CD4-positive, alpha-beta T cell treated with Interleukin-15 for 1 hour (primary cell): ENCODE data around the gene HNRNPL.
A peak's percentile ranks its signal among the peaks of the same experiment; 100 is the strongest.
"Not testable (repeated sequence)": the region's sequence is repeated elsewhere in the genome, so short reads cannot be mapped to it uniquely, and the experiment has no call there.

Experiments used
- DNase-seq: peaks from one replicate; pipeline ENCODE4 v3.0.0-alpha.2; 2020

The HNRNPL gene

GRCh38 chr19:38849860-38850435 lies at the start of gene HNRNPL:
Gene HNRNPL (minus strand): TSS chr19:38849986. CDS start chr19:38849966, 20 bp downstream.
- DNase-seq = no peak

- no peak for DNase-seq
Observed at GRCh38 chr19:38898788-38899446, 49.1 kb upstream of the HNRNPL start.

GRCh38 chr19:38894968-38895367 lies 45.2 kb upstream of the HNRNPL start:
- DNase-seq = no peak

- DNase-seq = no peak
Observed at GRCh38 chr19:38893341-38893771, 43.6 kb upstream of the HNRNPL start.

- DNase-seq = no peak
Observed at GRCh38 chr19:38892841-38893240, 43.1 kb upstream of the HNRNPL start.

- DNase-seq = no peak
Observed at GRCh38 chr19:38891771-38892170, 42.0 kb upstream of the HNRNPL start.

- no peak for DNase-seq
Observed at GRCh38 chr19:38890686-38891085, 40.9 kb upstream of the HNRNPL start.

- no peak for DNase-seq
Observed at GRCh38 chr19:38889803-38890202, 40.0 kb upstream of the HNRNPL start.

GRCh38 chr19:38888876-38889275 lies 39.1 kb upstream of the HNRNPL start:
- DNase-seq = no peak

- not testable (repeated sequence) for DNase-seq
Observed at GRCh38 chr19:38884691-38885090, 34.9 kb upstream of the HNRNPL start.

- DNase-seq = no peak
Observed at GRCh38 chr19:38883286-38883685, 33.5 kb upstream of the HNRNPL start.

- no peak for DNase-seq
Observed at GRCh38 chr19:38880882-38881609, 31.3 kb upstream of the HNRNPL start.

- DNase-seq = no peak
Observed at GRCh38 chr19:38880076-38880881, 30.5 kb upstream of the HNRNPL start.

- no peak for DNase-seq
Observed at GRCh38 chr19:38879400-38879751, 29.6 kb upstream of the HNRNPL start.

- DNase-seq = no peak
Observed at GRCh38 chr19:38878575-38879399, 29.0 kb upstream of the HNRNPL start.

- peak; percentile 82 for DNase-seq
Observed at GRCh38 chr19:38877781-38878574, 28.2 kb upstream of the HNRNPL start, which contains the start of gene RINL. Gene RINL (minus strand): TSS chr19:38878275. CDS start chr19:38876742, 1,533 bp downstream.

- no peak for DNase-seq
Observed at GRCh38 chr19:38875656-38876395, 26.0 kb upstream of the HNRNPL start.

GRCh38 chr19:38873400-38873799 lies 23.6 kb upstream of the HNRNPL start:
- not testable (repeated sequence) for DNase-seq

GRCh38 chr19:38870612-38871011 lies 20.8 kb upstream of the HNRNPL start:
- DNase-seq = no peak

GRCh38 chr19:38869836-38870607 lies 20.2 kb upstream of the HNRNPL start:
- peak; percentile 95 for DNase-seq
